HG02588 (cell line): ENCODE results near the gene GLTP.

Source experiments
- ATAC-seq: cut with Tn5 transposase; IDR thresholded peaks from one replicate; pipeline ENCODE4 v1.9.1; 2021; ENCODE audit warnings: mild to moderate bottlenecking, moderate library complexity; ENCODE audit not compliant: unreplicated experiment

Gene GLTP

DNA sequence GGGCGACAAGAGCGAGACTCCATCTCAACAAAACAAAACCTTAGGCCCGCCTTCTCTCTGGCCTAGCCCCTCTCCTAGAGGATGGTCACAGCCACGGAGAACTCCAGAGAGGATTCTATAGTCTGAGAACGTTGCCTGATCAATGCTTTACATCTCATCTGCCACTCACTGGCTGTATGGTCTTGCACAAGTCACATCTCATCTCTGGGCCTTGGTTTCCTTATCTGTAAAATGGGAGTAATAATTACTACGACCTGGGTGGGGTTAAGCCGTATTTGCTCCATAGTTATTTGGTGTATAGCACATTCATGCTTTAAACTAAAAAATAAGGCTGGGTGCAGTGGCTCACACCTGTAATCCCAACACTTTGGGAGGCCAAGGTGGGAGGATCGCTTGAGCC, 55.6 kb downstream of the GLTP start:
- ATAC-seq = no peak

DNA sequence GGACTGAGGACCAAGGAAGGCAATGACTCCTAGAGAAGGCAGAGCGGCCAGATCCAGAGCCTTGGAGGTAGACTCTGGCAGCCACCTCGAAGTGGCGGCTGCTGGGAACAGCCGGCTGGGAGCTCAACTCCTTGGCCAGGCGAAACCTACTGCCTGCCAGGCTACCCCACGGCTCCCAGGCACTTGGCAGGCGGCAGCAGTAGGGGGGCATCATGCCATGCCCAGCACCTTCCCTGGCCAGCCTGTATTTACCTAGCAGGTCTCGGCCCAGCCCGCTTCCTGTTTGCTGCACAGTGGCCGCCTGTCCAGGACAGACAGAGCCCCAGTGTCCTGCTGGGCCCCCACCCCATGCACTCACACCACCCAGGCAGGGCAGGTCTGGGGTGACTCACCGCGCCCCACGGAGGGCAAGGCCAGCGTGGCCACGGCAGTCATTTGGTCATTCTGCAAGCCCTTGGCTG, 57.4 kb downstream of the GLTP start:
- ATAC-seq = no peak

DNA sequence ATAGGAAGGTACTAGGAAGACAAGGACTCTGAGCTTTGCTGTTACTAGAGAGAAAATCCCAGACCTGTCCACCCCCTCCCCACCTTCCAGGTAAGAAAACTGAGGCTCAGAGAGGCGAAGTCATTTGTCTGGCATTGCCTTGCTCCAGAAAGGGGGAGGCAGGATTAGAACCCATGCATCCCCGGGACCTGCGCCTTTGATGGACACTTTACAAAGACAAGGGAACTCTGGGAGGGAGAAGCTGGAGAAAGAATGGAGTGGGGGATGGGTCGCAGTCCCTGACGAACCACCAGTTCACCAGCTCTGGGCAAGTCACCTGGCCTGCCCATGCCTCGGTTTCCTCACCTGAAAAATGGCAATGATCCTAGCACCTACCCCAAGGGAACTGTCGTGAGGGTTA, 57.9 kb downstream of the GLTP start:
- ATAC-seq = no peak

DNA sequence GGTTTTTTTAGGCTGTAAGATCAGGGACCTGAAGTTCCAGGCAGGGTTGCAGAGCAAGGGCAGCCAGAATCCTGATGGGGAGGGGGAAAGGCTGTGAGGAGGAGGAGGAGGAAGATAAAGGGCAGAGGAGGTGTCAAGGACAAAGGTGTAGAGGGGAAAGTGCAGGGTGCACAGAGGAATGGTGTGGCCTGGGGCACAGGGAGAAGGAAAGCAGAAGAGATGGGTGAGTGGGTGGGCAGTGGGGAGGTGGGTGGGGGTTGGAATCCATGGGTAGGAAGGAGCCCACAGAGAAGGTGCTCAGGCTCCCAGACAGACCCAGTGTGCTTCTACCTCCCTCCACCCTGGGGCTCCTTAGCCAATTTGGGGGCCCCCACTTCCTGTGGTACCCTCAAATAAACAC, 58.4 kb downstream of the GLTP start:
- ATAC-seq = no peak

DNA sequence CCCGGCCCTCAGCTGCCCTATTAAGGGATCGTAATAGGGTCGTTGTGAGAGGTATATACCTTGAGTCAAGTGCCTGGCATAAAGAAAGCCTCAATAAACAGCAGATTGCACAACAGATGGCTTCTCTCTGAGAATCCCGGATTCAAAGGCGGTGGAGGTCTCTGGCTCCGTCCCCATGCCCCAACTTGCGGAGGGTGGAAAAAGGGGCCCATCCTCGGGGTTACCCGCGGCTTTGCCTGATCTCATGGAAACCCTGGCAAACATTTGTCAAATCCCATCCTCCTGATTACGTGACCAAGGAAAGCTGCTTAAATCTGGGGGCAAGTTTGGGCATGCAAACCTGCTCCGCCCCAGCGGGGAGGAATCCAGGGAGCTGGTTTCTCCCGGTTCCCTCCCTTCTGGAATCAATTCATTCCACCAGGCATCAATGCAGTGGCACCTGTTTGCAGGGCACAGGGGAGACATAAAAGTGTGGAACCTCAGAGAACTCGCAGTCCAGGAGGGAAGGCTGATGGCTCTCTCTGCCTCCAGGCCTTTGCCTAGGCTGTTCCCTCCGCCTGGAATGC, 59.4 kb downstream of the GLTP start:
- no peak for ATAC-seq

DNA sequence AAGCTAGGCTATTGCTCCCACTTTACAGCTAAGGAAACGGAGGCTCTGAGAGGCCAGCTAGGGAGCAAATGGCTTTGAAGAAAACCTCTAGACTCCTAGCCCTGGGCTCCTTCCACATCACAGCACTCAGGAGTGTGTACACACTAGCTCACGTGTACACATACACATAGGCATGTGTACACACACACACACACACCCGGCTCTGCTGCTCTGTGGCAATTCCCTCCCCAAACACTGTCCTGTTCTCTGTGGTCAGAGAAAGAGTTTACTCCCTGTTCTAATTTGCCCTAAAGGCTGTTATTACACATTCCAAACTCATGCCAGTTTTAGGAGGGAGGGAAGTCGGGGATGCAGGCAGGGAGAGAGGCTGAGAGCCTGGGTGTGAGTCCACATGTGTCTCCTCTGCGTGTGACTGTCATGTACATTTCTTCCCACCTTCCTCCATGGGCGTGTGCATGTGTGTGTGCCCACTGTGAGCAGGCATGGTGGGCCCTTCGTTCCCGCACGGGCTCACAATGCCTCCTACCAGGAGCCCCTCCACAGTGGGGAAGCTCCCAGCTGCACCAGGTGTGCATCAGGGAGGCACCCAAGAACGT, 61.3 kb downstream of the GLTP start:
- ATAC-seq = no peak

DNA sequence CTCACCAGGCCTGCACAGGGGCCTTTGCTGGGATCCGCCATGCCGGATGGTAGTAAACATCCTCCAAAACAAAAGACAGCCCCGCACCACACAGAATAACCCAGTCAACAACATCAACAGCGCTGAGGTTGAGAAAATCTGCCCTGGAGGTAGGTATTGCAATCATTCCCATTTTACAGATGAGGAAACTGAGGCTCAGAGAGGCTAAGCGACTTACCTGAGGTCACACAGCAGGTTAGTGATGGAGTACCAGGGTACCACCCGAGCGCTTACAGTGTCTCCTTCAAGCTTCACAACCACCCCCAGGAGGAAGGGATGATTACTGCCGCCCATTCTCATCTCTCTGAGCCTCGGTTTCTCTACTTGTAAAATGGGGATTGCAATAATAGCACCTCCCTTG, 62.1 kb downstream of the GLTP start:
- ATAC-seq = no peak

DNA sequence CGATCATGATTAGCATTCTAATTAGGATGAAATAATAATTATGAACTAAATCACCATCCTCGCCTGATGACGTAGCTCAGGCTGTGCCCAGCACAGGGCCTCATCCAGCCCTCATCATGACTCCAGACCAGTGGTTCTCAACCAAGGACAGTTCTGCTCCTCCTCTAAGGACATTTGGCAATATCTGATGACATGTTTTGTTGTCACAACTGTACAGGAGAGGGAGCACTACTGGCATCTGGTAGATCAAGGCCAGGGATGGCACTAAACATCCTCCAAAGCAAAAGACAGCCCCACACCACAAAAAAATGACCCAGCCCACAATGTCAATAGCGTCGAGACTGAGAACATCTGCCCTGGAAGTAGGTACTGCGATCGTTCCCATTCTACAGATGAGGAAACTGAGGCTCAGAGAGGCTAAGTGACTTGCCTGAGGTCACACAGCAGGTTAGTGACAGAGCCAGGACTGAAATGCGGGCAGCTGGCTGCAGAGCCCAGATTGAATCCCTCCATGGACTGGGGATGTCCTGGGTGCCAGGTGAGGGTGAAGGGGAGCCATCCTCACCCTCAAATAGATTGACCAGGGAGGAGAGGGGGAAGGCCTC, 62.6 kb downstream of the GLTP start:
- ATAC-seq = no peak

DNA sequence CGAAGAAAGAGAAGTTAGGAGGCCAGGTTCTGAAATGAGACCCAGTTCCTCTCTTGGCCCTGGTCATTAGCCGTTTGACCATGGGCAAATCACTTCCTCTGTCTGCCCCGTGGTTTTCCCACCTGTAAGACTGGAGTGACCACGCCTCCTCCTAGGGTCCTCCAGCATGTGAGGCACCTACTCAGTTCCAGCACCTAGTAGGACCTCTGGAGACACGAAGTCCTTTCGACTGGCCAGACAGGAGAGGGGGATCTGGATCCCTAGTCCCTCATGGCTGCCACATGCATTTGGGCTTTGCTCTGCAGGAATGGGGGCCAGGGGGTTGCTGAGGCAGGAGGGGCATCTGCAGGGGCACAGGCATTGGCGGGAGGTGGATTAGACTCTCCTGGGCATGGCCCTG, 63.5 kb downstream of the GLTP start:
- ATAC-seq = no peak

DNA sequence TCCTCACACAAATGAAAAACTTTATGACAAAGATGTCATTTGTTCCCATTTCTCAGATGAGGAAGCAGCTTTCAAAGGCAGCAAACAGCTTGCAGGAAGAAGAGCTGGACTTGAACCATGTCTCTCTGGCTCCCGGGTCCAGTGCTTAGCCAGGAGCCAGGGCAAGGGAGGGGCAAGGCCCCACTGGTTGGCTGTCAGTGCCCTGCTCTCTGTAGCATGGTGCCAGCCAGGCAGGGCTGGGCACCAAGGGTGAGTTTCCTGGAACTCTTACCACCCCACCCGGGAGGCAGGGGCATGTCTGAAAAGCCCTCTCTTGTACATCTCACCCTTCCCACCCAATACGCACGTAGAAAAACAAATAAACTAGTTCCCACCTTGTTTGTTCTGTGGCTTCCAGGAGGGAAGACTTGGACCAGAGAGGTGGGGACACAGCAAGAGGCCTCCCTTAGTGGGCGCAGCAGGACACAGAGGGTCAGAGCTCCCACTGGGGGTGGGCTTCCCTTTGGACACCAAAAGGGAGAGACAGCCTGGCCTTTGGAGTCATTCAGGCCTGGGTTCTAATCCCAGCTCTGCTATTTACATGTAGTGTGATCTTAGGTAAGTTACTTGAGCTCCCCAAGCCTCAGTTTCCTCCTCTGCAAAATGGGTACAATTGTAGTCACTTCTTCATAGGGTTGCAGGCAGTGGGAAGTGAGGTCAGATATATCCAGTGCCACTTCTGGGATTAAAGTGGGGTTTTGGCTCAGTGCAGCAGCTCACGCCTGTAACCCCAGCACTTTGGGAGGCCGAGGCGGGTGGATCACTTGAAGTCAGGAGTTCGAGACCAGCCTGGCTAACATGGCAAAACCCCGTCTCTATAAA, 64.4 kb downstream of the GLTP start:
- ATAC-seq = no peak

DNA sequence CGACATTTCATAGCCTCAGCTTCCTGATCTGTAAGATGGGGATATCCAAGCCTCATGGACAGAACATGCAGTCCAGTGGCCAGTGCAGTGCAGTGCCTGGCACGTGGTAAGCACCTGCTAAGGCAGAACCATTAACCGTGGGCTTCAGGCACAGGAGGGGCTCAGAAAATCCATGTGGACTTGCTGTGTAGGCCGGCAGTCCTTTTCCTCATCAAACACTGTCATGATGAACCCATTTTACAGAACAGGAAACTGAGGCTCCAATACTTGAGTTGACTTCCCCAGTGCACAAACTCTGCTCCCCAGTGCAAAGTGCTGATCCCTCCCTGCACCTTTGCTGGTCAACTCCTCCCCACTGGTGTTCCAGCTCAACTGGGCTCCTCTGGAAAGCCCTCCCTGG, 65.1 kb downstream of the GLTP start:
- ATAC-seq = no peak

DNA sequence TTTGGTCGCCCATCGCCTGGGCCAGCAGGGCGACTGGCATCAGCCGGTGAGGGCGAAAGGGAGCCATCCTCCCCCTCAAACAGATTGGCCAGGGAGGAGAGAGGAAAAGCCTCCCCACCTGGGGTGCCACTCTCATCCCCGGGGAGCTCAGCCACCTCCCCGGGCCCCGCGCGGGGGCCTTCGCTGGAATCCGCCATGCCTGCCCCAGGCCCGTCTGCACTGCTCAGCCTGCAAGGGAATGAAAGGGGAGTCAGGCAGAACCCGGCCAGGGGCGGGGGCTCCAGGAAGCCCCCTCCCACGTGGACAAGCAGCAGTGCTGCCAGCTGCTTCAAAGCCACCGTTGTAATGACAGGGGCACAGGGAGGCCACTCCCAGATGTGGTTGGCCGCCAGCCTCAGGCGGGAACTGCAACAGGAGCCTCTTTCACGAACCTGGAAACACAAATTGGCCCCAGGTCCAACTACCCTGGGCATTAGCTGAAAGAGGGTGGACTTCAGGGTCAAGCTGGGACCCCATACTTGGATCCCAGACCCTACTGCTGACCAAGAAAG, 65.7 kb downstream of the GLTP start:
- ATAC-seq = no peak

DNA sequence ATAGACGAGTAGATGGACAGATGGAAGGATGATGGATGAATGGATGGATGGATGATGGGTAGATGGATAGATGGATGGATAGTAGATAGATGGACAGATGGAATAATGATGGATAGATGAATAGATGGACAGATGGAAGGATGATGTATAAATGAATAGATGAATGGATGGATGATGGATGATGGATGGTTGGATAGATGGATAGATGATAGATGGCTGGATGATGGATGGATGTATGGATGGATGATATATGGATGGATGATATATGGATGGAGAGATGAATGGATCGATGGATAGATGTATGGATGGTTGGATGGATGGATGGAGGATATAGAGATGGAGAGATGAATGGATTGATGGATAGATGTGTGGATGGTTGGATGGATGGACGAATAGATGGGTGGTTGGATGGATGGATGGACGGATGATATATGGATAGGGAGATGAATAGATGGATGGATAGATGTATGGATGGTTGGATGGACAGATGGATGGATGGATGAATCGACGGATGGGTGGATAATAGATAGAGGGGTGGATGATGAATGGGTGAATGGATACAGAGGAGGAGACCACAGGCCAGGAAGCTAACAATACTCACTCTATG, 66.4 kb downstream of the GLTP start:
- no peak for ATAC-seq

DNA sequence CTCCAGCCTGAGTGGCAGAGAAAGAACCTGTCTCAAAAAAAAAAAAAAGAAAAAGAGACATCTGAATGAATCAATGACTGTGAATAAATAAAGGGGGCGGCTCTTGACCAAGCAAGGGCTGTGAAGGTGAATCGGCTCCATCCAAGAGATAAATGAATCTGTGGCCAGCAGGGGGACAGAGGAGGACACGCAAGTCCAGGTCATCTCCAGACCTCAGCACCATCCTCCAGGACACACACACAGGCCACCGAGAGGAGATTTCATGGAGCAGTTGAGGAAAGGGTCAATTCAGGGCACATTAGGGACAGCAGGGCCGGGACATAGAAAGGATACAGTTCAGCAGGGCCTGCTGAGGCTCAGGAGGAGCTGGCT, 68.7 kb downstream of the GLTP start:
- ATAC-seq = no peak

DNA sequence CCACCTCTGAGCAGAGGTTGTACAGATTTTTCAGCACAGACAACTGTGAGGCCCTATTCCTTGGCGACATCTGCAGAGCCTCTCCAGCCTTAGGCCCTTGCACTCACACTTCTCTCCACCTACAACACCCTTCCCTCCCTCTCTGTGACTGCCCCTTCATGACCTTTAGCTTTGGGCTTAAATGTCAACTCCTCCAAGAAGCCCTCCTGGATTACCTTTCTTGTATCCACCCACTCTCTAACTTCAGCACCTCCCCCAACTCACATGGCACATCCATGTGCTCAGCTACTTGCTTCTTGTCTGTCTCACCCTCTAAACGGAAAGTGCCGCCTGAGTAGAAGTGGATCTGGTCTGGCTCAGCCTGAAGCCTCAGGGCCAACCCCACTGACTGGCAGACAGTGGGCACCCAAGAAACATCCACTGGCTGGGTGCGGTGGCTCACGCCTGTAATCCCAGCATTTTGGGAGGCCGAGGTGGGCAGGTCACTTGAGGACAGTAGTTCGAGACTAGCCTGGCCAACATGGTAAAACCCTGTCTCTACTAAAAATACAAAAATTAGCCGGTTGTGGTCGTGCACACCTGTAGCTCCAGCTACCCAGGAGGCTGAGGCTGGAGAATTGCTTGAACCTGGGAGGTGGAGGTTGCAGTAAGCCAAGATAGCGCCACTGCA, 69.3 kb downstream of the GLTP start:
- ATAC-seq = no peak

DNA sequence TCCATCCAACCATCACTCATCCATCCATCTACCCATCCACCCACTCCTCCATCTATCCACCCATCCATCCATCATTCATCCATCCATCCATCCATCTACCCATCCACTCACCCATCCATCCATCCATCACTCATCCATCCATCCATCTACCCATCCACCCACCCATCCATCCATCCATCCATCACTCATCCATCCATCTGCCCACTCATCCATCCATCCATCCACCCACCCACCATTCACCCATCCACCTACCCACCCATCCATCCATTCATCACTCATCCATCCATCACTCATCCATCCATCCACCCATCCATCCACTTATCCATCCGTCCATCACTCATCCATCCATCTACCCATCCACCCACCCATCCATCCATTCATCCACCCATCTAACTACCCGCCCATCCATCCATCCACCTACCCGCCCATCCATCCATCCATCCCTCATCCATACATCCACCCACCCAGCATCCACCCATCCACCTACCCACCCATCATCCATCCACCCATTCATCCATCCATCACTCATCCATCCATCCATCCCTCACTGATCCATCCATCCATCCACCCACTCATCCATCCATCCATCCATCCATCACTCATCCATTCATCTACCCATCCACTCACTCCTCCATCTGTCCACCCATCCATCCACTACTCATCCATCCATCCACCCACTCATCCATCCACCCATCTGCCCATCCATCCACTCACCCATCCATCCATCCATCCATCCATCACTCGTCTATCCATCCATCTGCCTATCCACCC, 71.3 kb downstream of the GLTP start:
- no peak for ATAC-seq

DNA sequence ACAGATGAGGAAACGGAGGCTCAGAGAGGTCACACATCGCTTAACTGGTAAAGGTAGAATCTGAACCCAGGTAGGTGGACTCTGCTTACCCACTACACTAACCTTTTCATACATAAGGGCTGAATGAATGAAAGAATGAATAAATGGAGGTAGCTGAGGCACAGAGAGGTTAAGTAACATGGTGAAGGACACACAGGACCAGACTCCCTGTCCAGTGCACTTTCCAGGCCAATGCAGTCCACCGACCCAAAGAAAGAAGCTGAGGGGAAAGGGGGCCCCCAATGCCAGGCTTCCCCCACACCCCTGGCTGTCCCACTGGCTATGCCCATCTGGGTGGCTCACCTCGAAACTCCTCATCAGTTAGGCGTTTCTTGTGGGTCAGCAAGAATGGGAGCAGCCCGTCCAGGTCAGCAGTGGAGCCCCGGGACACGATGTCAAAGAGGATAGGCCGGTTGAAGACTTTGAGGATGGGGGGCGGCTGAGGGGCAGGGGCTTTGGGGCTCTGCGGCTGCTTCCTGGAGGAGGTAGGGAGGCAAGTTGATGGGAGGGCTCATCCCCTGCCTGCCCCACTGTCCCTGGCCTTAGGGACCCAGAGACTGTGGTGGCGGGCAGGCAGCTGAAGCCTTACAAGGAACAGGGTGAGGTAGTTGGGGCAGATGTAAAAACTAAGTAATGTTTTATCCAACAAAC, 72.2 kb downstream of the GLTP start:
- ATAC-seq = no peak

DNA sequence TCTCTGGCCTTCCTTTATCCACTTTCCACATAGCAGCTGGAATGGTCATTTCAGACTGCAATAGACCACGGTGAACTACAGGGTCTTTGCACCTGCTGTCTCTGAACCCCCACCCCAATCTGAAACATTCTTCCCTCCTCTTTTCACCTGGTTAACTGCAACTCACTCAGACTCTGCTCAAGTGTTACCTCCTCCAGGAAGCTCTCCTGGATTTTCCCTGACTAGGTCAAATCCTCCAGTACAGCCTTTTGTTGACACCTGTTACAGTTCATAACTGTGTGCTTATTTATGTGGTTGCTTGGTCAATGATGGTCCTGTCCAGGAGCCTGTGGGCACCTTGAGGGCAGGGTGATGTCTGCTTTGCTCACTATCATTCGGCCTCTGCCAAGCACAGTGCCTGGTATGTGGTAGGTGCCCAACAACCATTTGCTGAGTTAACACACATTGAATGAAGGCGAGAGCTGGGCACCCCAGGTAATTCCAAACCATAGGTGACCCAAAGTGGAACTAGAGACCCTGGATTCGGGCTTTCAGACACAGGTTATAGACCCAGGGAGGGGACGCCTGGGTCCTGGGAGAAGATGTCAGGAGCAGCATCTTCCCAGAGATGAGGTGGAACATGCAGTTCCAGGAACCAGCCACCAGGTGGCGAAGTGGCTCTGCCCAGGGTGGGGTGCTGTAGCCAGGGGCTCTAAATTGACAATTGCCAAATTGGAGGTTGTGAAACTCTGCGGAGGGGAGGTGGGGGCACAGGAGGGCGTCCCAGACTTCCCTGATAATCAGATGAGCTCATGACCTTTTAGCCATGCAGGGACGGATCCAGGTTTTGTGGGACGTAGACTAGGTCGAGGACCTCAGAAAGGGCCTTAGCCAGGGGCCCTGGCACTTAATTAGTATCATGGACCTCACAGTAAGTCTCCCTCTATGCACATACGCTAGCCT, 75.2 kb downstream of the GLTP start:
- ATAC-seq = no peak
